GM19372 (cell line): ENCODE results near the gene LYPD6.

Experiments used
- ATAC-seq: cut with Tn5 transposase; IDR thresholded peaks from one replicate; pipeline ENCODE4 v1.9.1; 2021; ENCODE audit warnings: mild to moderate bottlenecking, low read depth, moderate library complexity; ENCODE audit not compliant: unreplicated experiment

The LYPD6 gene

DNA sequence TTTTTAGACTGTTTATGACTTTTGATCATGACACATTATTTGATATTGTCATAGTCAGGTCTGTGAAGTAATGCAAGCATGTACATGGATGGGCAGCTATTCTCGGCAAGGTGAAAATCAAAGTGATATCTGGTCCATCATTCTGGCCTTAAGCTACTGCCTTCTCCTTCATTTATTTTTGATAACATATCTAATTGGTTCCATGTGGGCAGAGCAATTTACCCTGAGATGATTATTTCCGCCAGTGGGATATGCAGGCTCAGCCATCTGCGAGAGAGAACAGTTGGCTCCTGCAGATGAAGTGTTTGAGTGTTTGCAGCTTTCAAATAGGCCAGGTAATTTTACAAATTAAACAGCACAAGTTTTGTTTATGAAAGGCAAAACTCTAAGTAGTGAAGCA, 116.4 kb downstream of the LYPD6 start:
- no peak for ATAC-seq

DNA sequence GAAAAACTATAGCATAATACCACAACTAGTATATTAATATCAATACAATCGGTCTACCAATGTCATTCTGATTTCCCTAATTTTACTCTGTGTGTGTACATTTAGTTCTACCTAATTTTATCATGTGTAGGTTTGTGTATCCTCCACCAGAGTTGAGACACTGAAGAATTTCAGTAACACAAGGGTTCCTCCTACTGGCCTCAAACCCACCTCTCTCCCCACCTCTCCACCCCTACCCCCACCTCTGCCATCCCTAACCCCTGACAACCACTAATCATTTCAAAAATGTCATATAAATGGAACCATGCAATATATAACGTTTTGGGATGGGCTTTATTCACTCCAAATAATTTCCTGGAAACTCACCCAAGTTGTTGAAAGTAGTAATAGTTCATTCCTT, 117.9 kb downstream of the LYPD6 start:
- no peak for ATAC-seq

DNA sequence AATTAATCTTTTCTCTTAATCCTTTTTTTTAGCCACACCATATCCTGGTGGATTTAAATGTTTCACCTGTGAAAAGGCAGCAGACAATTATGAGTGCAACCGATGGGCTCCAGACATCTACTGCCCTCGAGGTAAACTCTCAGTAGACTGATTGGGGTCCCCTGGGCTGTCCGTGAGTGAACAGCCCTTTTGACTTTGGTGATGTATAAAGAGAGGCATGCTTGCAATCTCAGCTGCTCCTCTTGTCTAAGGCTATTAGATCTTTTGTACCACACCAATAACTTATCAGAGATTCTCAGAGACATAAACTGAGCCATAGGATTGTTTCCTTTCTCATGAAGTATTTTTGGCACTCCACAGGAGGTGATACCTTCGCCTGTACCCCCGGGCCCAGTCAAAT, 118.6 kb downstream of the LYPD6 start:
- ATAC-seq: no peak

DNA sequence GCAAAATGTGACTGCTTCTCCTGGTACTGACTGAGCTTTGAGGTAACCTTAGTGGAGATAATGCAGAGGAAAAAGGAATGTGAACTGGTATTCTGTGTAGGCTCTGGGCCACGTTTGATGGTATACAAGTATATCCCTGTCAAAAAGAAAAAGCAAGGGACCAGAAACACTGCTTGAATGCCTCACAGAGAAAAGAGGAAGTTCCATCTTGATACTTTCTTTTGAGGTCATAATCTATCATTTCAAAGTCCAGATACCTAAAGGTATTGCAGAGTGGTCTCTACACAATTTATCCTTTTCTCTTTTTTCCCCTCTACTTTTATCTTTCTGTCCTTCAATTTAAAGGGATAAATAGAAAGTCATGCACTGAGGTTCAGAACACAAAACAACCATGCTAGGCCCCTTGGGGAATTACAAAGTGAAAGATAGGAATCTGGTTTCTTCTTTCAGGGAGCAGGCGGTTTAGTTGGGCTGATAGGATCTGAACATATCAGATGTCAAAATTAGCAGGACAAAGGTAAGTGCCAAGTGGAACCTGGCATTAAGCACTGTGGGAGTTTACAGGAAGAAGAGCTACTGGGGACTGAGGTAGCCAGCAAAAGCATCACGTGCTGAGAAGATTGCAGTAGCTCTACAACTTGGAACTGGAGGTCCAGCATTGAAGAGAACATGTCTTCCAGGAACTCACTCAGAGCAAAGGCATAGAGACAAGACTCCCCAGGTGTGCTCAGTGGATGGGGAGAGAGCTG, 121.2 kb downstream of the LYPD6 start:
- ATAC-seq: no peak

DNA sequence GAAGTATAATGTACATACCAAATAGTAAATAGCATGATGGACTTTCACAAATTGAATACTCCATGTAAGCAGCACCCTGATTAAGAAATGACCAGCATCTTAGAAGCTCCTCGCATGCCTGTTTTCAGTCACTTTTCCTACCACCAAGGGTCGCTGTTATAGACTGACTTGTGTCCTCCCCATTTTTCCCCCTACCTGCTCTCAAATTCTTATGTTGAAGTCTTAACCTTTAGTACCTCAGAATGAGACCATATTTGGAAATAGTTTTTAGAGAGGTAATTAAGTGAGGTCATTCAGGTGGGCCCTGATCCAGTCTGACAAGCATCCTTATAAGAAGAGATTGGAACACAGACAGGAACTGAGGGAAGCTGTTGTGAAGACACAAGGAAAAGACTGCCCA, 125.9 kb downstream of the LYPD6 start:
- ATAC-seq: no peak

DNA sequence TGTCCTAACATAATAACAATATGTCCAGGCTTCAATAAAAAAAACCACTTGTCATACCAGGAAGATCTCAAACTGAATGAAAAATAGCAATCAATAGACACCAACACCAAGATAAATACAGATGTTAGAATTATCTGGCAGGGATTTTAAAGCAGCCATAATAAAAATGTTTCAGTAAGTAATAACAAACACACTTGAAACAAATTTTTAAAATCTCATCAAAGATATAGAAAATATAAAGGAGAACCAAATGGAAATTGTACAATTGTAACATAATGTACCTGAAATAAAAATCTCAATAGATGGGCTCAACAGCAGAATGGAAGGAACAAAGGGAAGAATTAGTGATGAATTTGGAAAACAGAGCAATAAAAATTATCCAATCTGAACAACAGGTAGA, 128.1 kb downstream of the LYPD6 start:
- ATAC-seq: no peak

DNA sequence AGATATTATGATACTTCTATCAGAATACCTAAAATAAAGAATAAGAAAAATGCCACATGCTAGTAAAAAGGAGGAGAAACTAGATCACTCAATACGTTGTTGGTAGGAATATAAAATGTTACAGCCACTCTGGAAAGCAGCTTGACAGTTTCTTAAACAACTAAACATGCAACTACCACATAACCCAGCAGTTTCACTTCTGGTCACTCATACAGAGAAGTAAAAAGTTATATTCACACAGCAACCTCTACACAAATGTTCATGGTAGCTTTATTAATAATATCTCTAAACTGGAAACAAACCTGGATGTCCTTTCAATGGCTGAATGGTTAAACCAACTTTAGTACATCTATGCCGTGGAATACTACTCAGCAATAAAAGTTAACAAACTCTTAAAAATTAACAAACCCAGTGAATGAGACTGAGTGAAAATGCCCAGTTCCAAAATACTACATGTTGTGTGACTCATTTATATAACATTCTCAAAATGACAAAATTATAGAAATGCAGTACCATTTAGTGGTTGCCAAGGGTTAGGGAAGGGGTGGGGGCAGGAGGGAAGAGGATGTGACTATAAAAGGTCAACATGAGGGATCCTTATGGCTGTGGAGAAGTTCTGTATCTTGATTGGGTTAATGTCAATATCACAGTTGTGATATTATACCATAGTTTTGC, 133.1 kb downstream of the LYPD6 start:
- peak; percentile 86 for ATAC-seq

DNA sequence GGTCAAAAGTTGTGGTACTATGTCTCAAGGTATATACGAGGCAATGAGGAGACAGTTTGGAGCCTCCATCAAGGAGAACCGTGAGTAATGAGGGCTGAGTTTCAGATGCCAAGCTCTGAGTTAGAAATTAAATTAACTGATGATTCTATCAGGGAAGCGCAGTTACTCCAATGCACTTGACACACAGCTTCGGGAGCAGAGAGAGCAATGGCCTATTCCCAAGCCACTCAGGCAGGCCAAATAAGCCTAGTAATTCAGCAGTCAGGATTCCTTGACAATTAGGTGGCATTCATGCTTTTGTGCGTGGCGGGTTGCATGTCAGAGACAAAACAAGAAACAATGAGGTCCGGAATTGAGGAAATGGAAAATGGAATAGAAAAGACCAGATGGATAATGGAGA, 134.0 kb downstream of the LYPD6 start:
- ATAC-seq: no peak

DNA sequence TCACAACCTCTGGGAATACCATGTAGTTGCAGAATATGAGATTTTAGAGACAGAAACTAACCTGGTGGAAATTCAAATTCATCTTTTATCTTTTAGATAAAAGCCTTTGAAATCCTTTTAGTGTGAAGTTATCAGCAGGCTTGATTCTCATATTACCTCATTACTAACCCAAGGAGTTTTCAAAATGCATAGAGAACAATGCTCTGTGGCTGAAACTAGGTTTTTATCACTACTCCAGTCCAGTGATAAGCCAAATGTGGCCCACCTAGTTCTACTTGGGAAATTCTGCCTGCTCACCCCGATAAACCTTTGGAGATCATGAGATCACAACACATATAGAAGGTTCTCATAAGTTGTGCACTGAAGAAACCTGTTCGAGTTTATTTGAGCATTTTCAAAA, 135.5 kb downstream of the LYPD6 start:
- no peak for ATAC-seq

DNA sequence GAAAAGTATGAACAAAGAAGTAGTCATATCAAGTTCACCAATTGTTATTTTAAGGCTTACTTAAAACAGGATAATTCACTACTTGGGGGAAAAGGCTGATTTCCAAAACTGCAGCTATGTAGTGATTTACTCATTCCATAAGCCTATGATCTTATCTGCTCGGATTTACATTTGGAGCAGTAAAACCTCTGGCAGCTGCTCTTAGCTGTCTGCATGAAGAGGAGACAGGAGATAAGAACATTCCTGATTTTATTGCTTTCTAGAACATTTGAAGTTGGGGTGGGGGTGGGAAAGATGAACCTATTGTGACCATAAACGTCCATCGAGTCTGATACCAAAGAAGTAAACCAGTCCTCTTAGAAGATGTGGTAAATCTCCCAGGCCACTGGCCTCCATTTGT, 136.2 kb downstream of the LYPD6 start:
- no peak for ATAC-seq

DNA sequence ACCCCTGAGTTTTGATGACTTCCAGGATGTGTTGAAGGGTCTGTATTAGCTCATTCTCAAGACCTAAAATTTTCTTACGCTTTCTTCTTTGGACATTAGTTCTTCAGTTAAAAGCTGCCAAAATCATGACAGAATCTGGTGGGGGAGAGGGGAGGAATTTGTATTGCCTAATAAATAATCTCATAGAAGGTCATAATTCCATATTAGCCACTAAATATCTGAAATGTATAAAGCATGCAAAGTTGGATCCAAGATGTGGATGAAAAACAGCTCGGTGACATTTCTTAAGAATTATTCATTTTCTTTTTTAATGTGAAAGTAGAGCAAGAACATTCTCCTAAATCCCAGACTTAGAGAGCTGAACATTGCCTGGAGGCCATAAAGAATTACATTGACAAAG, 137.0 kb downstream of the LYPD6 start:
- no peak for ATAC-seq

DNA sequence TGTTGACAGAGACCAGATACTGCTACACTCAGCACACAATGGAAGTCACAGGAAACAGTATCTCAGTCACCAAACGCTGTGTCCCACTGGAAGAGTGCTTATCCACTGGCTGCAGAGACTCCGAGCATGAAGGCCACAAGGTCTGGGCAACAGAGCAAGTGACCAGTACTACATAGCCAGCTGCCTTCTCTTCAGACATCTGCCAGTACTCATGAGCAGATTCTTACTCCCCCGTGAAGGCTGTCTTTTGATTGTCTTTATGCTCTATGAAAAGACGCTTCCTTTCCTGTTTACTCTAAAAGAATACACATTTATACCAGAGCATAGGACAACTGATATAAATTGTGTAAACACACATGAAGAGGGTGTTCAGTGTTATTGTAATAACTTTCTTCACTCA, 138.2 kb downstream of the LYPD6 start:
- ATAC-seq: no peak

DNA sequence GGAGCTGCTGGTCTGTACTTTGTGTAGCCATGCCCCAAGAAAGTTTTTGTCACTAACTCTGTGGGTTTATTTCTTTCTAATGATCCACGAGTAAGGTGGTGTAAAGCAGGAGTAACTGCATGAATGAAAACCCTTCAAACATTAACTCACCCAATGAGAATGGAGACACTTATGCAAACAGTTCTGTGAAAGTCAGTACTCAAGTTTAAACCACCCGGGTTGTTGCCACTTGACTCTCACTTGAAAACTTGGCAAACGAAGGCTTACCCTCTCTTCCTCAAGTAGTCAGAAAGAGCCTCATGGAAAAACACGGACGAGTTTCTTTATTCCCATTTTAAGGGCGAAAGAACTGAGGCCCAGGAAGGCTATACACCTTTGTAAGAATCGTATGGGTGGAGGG, 139.7 kb downstream of the LYPD6 start:
- ATAC-seq: no peak

DNA sequence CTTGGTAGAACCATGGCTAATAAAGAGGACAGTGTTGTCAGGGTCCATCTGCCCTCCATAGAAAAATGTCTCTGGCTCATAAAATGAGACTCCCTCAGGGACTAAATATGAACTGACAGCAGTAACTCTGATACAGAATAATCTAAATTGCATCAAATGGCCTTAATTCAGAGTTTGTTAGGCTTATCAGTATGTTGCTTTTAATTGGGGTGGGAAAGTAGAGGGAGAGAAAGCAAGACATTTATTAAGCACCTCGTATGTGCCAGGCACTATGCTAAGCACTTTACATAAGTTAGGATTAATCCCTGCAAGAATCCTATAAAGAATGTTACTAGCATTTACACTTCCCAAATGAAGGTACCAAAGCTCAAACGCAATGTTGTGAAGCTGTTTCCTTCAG, 142.0 kb downstream of the LYPD6 start:
- ATAC-seq: no peak

DNA sequence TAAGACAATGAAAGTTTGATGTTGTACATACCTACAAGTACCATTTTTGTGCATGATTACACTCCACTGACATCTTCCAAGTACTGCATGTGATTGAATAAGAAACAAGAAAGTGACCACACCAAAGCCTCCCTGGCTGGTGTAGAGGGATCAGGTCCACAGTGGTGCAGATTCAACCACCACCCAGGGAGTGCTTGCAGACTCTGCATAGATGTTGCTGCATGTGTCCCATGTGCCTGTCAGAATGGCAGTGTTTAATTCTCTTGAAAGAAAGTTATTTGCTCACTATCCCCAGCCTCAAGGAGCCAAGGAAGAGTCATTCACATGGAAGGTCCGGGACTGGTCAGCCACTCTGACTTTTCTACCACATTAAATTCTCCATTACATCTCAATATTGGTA, 142.7 kb downstream of the LYPD6 start:
- no peak for ATAC-seq

DNA sequence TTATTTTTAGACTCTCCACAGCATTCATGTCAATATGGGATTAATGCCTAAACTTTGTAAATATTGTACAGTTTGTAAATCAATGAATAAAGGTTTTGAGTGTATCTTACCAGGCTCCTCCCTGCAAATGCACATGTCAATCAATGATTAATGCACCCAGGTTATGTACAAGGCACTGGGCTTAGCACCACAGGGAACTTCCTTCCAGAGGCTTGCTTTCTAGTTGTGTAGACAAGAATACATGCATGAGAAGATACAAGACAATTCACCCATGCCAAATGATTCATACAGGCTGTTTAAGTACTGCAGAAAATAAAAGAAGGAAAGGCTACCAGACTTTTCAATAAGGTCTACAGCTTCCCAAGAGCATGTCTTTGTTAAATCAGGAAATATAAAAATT, 143.1 kb downstream of the LYPD6 start:
- ATAC-seq: no peak

DNA sequence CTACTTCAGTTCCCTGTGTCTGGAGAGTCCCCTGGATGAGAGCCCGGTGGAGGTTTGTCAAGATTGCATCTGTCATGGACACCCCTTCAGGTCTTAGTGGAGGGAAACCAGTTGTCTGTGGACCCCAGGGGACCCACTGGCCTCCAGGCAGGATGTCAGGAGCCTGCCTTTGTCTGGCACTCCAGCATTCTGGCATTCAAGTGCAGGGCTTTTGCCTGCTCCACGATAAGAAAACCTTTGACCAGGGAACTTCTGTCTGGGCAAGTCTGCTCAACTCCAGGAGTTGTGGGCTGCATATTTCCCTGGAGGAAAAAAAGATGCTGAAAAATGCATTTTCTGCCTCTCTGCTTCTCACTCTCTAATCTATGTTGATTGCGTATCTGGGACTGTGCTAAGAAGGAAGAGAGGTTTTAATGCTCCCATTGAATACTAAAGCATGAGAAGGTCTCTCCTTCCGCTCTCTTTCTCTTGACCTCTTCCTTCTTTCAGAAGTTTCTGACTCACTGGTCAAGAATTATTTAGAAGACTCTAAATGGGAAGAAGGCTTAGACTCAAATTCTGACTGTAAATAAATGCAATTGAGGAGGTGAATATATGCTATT, 152.7 kb downstream of the LYPD6 start:
- ATAC-seq: no peak

DNA sequence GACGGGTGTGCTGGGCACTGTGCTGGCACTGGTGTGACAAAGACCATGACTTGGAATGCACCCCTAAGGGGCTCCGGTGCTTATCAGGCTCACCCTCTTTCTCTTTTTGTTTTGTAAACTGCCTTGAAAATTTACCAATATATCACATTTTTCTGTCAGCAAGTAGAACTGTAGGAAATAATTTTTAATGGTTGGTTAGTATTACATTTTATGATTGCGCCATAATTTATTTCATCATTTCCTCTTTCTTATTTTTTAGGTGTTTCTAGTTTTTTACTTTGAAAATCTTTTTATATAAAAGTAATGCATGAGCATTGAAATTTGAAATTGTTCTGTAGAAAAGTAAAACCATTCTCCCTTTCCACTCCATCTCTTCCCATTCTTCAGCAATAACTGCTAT, 156.3 kb downstream of the LYPD6 start:
- ATAC-seq: no peak

DNA sequence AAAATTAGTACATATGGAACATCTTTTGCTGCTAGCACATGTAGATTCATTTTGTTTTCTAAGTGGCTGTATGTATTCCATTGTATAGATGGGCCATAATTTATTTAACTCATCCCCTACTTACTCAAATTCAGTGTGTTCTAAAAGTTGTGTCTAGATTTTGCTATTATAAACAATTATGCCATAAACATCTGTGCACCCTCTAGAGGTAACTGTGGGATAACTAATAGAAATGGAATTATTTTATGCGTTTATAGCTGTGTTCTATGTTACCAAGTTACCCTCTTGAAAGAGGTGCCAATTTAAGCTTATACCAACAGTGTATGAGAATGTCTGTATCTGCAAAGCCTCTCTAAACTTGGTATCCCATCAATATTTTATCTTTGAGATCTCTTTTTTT, 156.8 kb downstream of the LYPD6 start:
- ATAC-seq: no peak

DNA sequence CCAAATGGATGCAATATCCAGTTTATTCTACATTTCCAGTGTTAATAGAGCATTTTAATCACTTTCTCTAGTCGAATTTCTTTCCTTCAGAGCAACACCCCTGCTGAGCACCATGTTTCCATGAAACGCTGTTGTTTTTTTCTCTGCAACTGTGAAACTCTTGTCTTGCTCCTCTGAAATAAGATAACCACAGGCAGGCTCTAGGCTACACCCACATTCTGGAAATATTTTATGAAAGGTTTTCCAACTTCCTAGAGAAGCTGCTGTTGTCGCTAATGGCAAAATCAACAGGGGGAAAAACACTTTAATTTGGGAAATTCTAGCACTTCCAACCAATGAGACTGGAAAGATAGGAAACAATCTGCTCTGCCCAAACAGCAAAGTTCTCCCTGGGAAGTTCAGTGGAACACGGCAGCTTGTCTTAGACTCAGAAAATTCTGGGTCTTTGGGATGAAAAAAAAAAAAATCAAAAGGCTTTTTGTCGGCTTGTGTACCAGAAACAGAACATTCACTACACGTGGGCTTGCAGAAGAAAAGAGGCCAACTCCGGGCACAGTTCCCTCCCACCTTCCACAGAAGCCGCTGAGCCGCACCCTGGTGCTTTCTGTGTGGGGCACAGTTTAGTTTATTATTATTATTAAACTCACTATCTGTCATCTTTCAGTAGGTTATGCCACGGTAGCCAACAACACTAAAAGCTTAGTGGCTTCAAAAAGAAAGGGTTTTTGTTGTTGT, 158.5 kb downstream of the LYPD6 start:
- no peak for ATAC-seq

DNA sequence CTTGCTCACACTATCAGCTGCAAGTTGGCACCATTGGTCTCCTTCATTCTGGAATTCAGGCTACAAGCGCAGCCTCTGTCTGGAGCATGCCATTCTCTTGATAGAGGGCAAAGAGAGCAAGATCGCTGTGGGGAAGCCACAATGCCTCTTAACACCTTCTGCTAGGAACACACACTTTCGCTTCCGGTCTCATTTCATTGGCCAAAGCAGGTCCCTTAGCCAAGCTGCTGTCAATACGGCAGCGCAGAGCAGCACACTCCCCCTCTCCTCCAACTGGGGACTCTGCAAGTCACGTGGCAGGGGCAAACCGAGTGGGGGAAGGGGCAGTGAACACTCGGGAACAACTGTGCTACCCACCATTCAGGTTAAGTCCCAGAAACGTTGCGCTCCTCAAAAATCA, 159.1 kb downstream of the LYPD6 start:
- ATAC-seq: no peak
